Left lobe of liver (tissue), 2 donors: ENCODE data around the gene LYPLA2. TPM values are rescaled to one million over a fixed set of nuclear protein-coding genes. Genes with fewer than 3 reads are reported as not detected.
A peak's percentile ranks its signal among the peaks of the same experiment; 100 is the strongest.

ENCODE experiments used
- ATAC-seq: fragments of 200-7000 bp; cut with Tn5 transposase; one replicate; pipeline ENCODE4 v1.9.1; 2020; ENCODE audit warnings: mild to moderate bottlenecking, moderate library complexity
- DNase-seq: peaks from one replicate; pipeline ENCODE4 v3.0.0-alpha.2; 2020; ENCODE audit warnings: low spot score
- total RNA-seq: library from RNA; stranded (reverse); gene quantifications from one replicate; pipeline ENCODE4 v1.2.1, GENCODE V29; 2021
- donor health status: DM: no; HTN: no; CAD: no; lungs with moderate emphysema.
- donor health status: DM: no; HTN: yes; CAD: no.

Gene LYPLA2
- total RNA-seq = 32.5 TPM

GRCh38 chr1:23790696-23791515 is at the start of gene LYPLA2:
TSS of gene LYPLA2 (plus strand) at chr1:23791145. CDS start at chr1:23792683, 1,538 bp downstream.
- peak; percentile 83 for ATAC-seq

GRCh38 chr1:23741609-23742008 is 49.3 kb upstream of the LYPLA2 start:
- DNase-seq (no peak), ATAC-seq (no peak)

More at GRCh38 chr1:23790696-23791515, at the start of gene LYPLA2:
- DNase-seq = peak; percentile 94

- ATAC-seq (peak; percentile 21), DNase-seq (peak; percentile 56)
Measured at GRCh38 chr1:23742670-23743286, 48.2 kb upstream of the LYPLA2 start.

- DNase-seq (peak; percentile 81), ATAC-seq (peak; percentile 91)
Measured at GRCh38 chr1:23743287-23744152, 47.4 kb upstream of the LYPLA2 start, which contains the start of gene ELOA. TSS of gene ELOA (plus strand) at chr1:23743471. CDS start at chr1:23743504, 33 bp downstream.

GRCh38 chr1:23745515-23745914 is 45.4 kb upstream of the LYPLA2 start:
- peak; percentile 30 for ATAC-seq

GRCh38 chr1:23748016-23748415 is 42.9 kb upstream of the LYPLA2 start:
- ATAC-seq (no peak), DNase-seq (no peak)

More at GRCh38 chr1:23745515-23745914, 45.4 kb upstream of the LYPLA2 start:
- no peak for DNase-seq

GRCh38 chr1:23751050-23751814 is 39.7 kb upstream of the LYPLA2 start:
- ATAC-seq (peak; percentile 89), DNase-seq (no peak)

- no peak for DNase-seq
- no peak for ATAC-seq
Measured at GRCh38 chr1:23751815-23752200, 39.1 kb upstream of the LYPLA2 start.

- ATAC-seq = no peak
- no peak for DNase-seq
Measured at GRCh38 chr1:23752909-23753308, 38.0 kb upstream of the LYPLA2 start.

GRCh38 chr1:23756676-23757075 is 34.3 kb upstream of the LYPLA2 start:
- ATAC-seq (no peak), DNase-seq (no peak)

- DNase-seq (no peak), ATAC-seq (no peak)
Measured at GRCh38 chr1:23757812-23758211, 33.1 kb upstream of the LYPLA2 start.

GRCh38 chr1:23759277-23759676 is 31.7 kb upstream of the LYPLA2 start:
- no peak for ATAC-seq
- peak; percentile 26 for DNase-seq

GRCh38 chr1:23763041-23763577 is 27.8 kb upstream of the LYPLA2 start:
- no peak for DNase-seq
- ATAC-seq = peak; percentile 75

- ATAC-seq (no peak), DNase-seq (no peak)
Measured at GRCh38 chr1:23768733-23769132, 22.2 kb upstream of the LYPLA2 start.

GRCh38 chr1:23772049-23772853 is 18.7 kb upstream of the LYPLA2 start:
- ATAC-seq (peak; percentile 85), DNase-seq (peak; percentile 85)

GRCh38 chr1:23772854-23773242 is 18.1 kb upstream of the LYPLA2 start:
- no peak for ATAC-seq
- DNase-seq = no peak

- ATAC-seq (no peak), DNase-seq (no peak)
Measured at GRCh38 chr1:23774174-23774880, 16.6 kb upstream of the LYPLA2 start.

GRCh38 chr1:23776217-23776616 is 14.7 kb upstream of the LYPLA2 start:
- DNase-seq = no peak
- ATAC-seq = peak; percentile 46
